Islet precursor cell (in vitro differentiated cells): Measurements from ENCODE around the gene PRKACA.
"Not testable (repeated sequence)": the region's sequence is repeated elsewhere in the genome, so short reads cannot be mapped to it uniquely, and the experiment has no call there.

Experiments used
- DNase-seq: peaks from one replicate; pipeline ENCODE4 v3.0.0-alpha.2; 2018

PRKACA gene

DNA sequence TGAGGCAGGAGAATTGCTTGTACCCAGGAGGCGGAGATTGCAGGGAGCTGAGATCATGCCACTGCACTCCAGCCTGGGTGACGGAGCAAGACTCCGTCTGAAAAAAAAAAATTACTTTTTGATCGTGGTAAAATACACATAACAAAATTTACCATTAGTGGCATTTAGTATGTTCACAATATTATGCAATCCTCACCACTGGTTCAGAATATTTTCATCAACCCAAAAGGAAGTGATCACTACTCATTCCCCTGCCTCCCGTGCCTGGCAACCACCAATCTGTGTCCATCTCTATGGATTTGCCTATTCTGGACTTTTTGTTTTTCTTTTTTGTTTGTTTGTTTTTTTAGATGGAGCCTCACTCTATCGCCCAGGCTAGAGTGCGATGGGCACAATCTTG lies 54.5 kb downstream of the PRKACA start:
- no peak for DNase-seq

DNA sequence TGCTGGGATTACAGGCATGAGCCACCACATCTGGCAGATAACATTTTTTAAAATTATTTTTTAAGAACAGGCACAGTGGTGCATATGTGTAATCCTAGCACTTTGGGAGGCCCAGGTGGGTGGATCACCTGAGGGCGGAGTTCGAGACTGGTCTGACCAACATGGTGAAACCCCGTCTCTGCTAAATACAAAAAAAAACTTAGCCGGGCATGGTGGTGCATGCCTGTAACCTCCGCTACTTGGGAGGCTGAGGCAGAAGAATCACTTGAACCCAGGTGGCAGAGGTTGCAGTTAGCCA lies 55.1 kb downstream of the PRKACA start:
- DNase-seq, result no peak

DNA sequence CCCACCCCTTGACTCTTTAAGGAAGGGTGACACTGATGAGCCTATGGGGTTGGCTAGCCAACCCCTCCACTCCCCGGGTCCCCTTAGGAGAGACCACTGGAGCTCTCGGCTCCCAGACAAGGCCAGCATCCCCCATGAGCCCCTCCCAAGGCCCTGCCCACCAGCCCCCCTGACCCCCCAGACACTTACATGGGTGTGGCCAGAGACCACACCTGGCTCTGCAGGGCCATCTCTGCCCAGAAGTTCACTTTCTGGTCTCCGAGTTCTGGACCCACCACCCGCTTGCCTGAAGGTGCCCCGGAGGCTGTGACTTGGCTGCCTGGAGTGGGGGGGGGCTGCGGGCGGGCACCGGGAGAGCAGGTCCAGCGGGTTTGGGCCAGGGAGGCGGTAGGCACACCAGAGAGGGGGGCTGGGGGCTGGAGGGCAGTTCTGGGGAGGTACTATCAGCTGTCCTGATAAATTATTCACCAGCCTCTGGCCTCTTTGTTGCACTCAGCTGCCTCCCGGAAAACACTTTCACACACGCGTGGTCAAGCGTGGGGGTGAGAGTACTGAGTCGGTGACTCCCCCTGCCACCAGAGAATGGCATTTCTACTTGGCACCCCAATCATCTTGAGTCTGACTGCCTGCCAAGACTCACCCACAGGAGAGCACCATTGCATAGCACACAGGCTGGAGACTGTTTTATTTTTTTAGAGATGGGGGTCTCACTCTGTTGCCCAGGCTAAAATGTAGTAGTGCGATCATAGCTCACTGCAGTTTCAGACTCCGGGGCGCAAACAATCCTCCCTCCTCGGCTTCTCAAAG lies 55.6 kb downstream of the PRKACA start, which contains the start of gene PALM3:
Gene PALM3, minus strand, starts transcription at position 326 of the 807 bp plus-strand sequence. Its CDS starts 96 bp downstream, at position 230.
- no peak for DNase-seq

DNA sequence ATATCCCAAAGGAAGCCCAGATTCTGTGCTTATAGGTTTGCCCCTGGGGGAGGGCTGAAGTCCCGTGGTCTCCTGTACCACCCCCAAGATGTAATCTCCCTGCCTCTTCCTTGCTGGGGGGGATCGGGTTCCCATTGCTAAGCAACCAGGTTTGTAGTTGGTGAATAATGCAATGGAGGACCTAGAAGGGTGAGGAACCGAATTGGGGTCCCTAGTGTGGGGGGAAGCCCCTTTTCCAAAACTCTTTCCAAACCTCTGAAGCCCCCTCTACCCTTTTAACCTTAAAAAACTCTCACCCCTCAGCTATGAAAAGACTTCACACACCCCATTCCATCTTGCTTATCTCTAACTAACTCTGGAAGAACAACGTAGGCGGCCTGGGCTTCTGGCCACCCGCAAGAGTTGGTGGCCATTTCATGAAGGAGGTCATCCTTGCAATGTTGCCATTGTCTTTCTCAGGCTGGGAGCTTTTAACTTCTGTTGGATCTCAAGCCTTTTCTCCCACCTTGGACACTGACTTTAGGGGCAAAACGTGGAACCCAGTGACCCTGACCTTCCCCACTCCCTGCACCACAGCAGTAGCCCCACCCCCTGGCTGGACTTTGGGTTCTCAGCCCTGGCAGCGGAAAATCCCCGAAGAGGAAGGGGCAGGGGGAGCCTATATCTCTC lies 56.3 kb downstream of the PRKACA start:
- no peak for DNase-seq

DNA sequence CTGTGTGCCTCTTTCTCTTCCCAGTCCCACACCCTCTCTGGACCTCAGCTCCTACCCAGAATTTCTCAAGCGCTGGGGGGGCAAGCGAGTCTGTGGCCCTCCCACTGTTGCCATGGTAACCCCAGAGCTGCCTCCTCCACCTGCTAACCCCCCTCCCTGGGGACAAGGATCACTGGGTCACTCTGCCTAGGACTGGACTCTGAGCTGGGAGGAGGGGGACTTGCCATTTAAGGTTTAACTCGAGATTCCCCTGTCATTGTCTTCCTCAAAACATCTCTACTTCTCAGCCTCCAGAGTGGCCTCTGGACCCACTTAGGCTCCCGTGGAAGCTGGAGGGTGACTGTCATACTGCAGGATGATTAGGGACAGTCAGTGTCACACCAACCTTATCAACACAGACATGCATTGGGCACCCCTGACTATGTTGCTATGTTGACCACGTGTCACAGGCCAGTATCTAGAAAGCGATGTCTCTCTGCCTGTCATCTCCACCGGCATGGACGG lies 57.9 kb downstream of the PRKACA start:
- no peak for DNase-seq

DNA sequence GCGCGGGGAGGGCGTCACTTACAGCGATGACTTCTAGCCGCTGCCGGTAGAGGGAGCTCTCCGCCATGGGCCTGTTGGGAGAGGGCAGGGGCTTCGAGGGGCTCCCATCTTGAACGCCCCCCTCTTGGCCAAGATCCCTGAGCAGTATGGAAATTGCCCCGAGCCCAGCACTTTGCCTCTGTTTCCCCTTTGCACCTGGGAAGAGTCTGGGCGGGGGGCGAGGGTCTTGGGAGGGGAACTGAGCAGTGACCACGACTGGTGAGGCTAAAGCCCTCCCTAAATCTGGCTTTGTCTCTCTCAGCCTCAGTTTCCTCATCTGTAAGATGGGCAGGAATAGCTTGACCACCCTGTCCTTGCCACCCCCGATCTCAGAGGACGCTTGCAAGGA lies 58.5 kb downstream of the PRKACA start:
- DNase-seq, result no peak

DNA sequence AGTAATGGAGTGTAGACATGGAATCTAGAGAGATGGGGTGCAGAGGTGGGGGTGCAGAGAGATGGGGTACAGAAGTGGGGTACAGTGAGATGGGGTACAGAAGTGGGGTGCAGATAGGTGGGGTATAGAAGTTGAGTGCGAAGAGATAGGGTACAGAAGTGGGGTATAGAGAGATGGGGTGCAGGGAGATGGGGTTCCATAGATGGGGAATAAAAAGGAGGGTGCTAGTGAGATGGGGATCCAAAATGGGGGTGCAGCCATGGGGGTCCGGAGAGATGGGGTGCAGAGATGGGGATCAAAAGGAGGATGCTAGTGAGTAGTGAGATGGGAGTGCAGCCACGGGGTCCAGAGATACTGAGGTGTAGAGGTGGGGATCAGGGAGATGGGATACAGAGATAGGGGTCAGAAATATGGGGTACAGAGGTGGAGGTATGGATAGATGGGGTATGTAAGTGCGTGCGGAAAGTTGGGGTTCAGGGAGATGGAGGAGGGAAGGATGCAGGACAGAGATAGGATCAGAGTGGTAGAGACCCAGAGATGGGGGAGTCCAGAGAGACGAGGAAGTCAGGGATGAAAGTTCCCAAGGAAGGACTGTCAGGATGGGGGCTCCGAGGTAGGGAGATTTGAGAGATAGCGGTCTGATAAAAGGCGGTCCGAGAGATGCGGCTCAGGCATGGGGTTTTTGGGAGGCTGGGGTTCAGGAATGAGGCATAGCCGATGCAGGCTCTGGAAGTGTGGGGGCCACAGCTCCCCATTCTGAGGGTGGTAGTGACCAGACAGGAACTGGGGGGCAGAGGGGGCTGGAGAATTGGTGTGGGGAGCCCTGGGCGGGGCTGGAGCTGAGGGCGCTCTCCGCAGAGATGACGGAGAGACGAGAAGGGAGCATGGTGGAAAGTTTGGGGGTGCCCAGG lies 59.1 kb downstream of the PRKACA start:
- no peak for DNase-seq

DNA sequence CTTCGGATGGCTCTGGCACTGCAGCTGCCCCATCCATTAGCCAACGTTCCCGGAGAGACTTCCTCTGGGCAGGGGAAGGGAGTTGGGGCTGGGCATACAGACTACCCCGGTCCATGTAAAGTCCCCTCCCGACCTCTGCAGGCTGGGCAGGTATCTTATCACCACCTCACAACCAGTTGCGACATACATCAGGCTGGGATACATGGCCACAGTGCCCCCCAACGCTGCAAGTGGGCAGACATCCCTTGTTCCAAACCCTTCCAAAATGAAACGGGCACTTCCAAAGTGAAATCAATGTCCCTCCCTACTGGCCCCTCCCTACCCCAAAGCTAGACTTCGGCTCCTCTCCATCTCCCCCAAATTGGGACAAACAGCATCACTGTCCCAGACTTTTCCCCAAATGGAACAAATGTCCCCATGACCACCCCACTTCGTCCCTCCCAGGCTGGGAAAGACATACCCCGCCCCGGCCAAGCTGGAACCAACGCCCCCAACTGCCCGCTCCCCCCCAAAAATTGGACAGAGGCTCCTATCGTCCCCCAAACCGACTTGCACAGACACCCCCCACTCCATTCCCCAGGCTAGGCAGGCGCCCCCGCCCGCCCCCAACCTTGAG lies 60.7 kb downstream of the PRKACA start:
- no peak for DNase-seq

DNA sequence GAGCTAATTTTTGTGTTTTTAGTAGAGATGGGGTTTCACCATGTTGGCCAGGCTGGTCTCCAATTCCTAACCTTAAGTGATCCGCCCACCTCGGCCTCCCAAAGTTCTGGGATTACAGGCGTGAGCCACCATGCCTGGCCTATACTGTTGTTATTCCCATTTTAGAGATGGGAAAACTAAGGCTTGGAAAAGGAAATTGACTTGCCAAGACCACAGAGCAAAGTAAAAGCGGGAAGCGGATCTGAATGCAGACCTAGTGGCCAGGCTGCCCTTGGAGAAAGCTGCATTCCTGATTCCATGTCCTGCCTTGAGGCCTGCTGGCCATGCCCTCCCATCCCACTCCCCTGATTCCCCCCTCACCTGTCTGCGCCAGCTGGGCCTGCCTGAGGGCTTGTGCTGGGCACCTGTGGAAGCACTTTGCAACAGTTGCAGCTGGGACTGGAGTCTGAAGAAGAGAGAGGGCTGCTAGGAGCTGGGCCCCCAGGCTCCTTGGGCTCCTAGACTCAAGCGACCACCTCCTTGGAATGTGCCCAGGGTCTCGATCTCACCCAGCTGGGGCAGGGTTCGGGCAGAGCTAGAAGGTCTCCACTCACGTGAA lies 61.4 kb downstream of the PRKACA start:
- DNase-seq, result no peak

DNA sequence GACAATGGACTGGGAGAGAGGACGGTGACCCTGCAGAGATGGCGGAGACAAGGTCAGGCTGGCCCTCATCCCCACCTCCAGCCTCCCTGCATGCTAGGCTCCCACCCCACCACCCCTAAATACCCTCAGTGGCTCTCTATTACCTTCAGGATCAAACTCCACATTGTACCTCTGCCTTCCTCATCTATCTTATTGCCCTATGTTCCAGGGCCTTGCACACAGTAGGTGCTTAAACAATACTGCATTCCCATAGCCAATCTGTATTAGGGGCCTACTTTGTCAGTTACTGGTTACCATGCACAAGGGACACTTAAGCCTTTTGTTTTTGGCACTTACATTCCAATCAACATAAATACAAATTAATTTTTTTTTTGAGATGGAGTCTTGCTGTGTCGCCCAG lies 62.2 kb downstream of the PRKACA start:
- DNase-seq, result no peak

DNA sequence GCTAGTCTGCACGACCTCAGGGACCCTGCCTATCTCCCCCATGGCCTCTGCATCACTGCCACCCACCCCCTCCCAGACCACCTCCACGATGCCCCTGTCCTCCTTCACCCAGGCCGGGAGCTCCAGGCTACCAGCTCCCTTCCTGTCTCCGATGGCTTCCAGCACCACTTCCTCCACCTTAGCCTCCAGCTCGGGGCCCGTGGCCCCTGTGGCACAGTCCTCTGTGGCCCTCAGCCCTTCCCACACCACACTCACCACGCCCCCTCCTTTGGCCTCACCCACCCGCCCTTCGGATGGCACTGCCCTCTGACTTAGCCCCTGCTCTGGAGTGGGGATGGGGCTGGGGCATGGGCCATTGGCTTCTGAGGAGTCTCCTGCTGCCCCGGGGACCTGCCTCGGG lies 62.8 kb downstream of the PRKACA start:
- DNase-seq, result no peak

DNA sequence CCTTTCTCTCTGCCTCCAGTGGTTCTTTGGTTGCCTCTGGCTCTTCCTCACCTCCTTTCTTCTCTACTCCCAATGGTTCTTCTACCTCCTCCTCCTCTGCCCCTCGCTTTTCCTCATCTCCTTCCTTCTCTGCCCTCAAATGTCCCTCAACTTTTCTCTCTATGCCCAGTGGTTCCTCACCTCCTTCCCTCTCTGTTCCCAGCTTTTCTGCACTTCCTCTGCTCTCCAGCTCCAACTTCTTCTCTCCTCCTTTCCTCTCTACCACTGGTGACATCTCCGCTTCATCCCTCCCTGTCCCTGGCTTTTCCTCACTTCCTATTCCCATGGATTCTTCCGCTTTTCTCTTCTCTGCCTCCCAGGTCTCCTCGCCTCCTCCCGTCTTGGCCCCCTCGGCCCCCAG lies 63.5 kb downstream of the PRKACA start:
- no peak for DNase-seq

DNA sequence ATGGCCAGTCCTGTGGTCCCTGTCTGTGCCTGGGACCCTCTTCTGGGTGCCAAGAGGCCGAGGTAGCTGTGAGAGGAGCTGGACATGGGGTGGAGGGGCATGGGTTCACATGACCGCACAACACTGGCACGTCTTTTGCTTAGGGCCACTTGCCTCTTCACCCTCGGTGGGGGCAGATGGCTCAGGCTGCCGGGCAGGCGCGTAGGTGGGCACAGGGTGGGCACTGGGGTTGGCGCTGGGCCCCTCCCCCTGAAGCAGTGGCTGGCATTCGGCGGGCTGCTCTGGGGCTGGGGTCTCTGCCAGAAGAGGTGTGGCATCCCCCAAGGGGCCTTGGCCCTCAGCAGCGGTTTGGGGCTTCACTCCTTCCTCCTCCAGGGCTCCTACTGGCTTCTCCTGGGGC lies 64.1 kb downstream of the PRKACA start:
- no peak for DNase-seq

DNA sequence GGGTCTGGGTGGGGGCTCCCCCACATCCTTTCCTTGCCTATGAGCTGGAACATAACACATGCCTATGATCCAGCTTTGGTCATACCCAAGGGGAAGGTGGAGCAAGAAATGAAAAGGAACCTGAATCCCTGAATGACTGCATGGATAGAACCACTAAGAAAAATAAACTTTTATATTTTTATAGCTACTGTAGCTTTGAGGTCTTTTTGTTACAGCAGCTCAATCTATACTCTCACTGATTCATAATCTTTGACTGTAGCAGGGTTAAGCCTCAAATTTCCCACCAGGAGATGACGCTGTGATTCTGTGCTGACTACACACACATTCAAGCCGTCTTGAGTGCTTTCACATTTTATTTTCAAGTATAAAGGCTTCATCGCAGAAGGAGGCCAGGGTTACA lies 64.5 kb downstream of the PRKACA start:
- DNase-seq, result no peak

DNA sequence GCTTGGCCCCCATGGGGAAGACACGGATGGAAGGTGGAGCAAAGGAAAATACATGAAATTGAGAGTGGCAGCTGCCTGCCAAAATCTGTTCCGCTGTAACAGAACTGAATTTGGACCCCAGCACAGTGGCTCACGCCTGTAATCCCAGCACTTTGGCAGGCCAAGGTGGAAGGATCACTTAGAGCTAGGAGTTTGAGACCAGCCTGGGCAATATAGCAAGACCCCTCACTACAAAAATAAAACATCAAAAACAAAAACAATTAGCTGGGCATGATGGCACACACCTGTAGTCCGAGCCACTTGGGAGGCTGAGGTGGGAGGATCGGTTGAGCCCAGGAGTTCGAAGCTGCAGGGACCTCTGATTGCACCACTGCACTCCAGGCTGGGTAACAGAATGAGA lies 65.1 kb downstream of the PRKACA start:
- DNase-seq, result no peak

DNA sequence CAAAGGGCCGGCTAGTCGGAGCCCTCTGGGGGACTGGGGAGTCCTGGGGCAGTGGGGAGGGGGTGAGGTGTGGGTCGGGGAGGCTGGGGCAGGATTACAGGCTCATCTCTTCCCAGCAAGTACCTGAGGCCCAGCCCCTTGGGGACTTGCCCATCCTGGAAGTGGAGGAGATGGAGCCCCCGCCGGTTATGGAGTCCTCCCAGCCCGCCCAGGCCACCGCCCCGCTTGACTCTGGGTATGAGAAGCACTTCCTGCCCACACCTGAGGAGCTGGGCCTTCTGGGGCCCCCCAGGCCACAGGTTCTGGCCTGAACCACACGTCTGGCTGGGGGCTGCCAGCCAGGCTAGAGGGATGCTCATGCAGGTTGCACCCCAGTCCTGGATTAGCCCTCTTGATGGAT lies 65.6 kb downstream of the PRKACA start:
- DNase-seq, result no peak

DNA sequence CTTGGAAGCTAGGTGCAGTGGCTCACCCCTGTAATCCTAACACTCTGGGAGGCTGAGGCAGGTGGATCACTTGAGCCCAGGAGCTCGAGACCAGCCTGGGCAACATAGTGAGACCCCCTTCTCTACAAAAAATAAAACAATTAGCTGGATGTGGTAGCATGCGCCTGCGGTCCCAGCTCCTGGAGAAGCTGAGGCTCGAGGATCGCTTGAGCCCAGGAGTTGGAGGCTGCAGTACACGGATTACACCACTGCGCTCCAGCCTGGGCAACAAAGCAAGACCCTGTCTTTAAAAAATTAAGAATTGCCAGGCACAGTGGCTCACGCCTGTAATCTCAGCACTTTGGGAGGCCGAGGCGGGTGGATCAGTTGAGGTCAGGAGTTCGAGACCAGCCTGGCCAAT lies 66.6 kb downstream of the PRKACA start:
- not testable (repeated sequence) for DNase-seq

DNA sequence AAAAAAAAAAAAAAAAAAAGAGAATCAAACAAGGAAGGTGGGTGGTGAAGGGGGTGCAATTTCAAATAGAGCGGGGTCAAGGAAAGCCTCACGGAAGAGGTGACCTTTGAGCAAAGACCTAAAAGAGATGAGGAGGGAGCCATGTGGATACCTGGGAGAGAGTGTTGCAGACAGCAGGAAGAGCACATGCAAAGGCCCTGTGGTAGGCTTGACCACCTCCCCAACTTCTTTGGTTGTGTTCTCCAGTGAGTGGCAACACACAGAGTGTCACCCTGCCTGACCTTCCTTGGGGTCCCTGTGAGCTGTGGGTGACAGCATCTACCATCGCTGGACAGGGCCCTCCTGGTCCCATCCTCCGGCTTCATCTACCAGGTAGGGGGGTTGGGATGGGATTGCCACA lies 67.0 kb downstream of the PRKACA start:
- no peak for DNase-seq

DNA sequence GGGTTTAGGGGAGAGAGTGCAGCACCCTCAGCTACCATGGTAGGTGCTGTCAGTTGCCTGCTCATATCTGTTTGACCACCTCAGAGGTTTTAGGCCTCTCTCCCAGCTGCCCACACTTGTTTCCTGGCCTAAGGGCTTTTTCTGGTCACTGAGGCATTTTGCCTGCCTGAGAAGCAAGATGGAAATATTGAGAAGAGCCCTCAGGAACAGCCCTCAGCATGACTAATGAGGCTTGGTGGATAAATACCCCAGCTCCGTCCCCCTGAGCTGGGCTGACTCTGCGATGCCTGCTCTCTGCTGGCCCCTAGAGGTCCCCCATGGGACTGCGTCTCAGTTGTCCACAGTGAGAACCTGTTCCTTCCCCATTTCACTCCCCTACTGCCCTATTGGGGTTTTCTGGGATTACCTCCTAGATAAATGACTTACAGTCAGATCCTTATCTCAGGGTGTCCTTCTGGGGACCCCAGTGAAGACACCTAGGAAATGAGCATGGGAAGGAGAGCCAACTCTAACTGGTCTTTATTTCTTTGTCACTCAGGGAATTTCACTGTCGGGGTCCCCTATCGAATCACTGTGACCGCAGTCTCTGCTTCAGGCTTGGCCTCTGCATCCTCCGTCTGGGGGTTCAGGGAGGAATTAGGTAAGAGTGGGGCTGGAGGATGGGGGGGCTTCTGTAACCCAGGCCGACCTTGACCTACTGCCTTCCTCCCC lies 69.0 kb downstream of the PRKACA start:
- DNase-seq, result peak; percentile 86

DNA sequence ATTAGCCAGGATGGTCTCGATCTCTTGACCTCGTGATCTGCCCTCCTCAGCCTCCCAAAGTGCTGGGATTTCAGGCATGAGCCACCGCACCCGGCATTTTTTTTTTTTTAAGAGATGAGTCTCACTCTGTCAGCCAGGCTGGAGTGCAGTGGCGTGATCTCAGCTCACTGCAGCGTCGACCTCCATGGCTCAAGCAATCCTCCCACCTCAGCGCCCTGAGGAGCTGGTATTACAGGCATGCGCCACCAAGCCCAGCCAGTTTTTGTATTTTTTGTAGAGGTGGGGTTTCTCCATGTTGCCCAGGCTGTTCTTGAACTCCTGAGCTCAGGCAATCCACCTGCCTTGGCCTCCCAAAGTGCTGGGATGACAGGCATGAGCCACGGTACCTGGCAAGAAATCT lies 69.7 kb downstream of the PRKACA start:
- not testable (repeated sequence) for DNase-seq

DNA sequence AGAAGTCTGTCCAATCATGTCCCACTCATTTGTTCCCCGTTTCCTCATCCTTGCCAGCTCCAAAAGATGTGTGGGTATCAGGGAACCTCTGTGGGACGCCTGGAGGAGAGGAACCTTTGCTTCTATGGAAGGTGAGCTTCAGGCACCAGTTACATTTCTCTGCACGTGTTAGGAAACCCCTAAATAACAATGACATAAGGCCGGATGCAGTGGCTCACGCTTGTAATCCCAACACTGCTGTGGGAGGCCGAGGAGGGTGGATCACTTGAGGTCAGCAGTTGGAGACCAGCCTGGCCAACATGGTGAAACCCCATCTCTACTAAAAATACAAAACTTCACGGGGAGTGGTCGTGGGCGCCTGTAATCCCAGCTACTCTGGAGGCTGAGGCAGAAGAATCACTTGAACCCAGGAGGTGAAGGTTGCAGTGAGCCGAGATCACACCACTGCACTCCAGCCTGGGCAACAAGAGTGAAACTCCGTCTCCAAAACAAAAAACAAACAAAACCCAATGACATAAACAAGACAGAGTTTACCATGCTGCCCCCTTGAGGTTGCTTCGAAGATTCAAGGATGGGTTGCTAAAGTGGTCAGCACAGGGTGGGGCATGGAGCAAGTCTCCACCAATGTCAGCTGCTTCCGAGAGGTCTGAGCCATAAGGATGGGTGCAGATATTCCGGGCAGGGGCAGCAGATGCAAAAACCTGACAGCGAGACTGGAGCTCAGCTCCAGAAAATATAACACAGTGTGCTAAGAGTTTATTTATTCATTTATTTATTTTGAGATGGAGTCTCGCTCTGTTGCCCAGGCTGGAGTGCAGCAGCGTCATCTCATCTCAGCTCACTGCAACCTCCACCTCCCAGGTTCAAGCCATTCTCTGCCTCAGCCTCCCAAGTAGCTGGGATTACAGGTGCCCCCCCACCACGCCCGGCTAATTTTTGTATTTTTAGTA lies 74.6 kb downstream of the PRKACA start:
- DNase-seq, result peak; percentile 91
